Omental fat pad (tissue), 4 donors: Measurements from ENCODE around the gene RBM8A. TPM values are rescaled to one million over a fixed set of nuclear protein-coding genes. Genes with fewer than 3 reads are reported as not detected.

ENCODE experiments used
- ATAC-seq: fragments of 150-250 bp; one replicate; pipeline ENCODE4 v1.9.1; 2016; ENCODE audit warnings: mild to moderate bottlenecking, moderate library complexity; ENCODE audit not compliant: low FRiP score
- DNase-seq: peaks from one replicate; pipeline ENCODE4 v3.0.0-alpha.2; 2019; ENCODE audit warnings: low spot score
- total RNA-seq, 4 donors: library from RNA; depleted of rRNA; stranded (reverse); fragments of >200 nt; gene quantifications; one replicate each; pipeline ENCODE4 v1.1.0, GENCODE V29; 2016
- TF ChIP-seq, protein P1 (sequence below), 3 donors: fragments of 450-650 bp; IDR thresholded peaks; one replicate each; pipeline ENCODE4 v1.5.1; 2016 to 2017; ENCODE audit warnings: antibody characterized with exemption in 3 of 3, mild to moderate bottlenecking in 3 of 3, moderate library complexity in 2 of 3

The RBM8A gene
- total RNA-seq, 4 donors from 2014 or later = 114 to 189 (median 116) TPM

DNA sequence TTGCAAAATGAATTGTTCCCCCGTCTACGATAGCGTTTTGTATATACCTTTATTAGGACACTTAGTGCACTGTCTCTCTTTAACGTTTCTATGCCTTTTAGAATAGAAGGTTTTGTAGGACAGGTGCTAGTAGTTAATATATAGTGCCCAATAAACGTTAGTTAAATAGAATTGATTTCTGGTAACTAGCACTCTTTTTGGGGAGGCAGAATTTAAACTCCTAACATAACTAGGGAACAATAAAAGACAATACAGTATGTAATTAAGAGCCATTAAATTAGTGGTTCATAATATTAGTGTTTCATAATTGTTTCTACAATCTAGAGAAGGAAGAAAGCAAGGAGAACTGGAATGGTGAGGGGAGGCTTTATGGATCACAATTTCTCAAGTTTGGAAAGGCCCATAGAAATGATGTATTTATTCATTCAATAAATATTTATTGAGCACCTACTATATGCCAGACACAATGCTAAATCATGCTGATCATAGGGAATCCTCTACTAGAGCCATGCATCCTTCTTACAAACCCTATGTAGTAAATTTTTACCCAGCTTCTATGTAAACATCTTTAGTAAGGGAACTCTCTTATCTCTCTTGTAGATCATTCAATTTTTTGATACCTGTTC, 37.9 kb upstream of the RBM8A start:
- ATAC-seq (no peak), DNase-seq (no peak)
- TF ChIP-seq, protein P1, sequence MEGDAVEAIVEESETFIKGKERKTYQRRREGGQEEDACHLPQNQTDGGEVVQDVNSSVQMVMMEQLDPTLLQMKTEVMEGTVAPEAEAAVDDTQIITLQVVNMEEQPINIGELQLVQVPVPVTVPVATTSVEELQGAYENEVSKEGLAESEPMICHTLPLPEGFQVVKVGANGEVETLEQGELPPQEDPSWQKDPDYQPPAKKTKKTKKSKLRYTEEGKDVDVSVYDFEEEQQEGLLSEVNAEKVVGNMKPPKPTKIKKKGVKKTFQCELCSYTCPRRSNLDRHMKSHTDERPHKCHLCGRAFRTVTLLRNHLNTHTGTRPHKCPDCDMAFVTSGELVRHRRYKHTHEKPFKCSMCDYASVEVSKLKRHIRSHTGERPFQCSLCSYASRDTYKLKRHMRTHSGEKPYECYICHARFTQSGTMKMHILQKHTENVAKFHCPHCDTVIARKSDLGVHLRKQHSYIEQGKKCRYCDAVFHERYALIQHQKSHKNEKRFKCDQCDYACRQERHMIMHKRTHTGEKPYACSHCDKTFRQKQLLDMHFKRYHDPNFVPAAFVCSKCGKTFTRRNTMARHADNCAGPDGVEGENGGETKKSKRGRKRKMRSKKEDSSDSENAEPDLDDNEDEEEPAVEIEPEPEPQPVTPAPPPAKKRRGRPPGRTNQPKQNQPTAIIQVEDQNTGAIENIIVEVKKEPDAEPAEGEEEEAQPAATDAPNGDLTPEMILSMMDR (IDR thresholded peaks at IDR 0.05) = no peak

DNA sequence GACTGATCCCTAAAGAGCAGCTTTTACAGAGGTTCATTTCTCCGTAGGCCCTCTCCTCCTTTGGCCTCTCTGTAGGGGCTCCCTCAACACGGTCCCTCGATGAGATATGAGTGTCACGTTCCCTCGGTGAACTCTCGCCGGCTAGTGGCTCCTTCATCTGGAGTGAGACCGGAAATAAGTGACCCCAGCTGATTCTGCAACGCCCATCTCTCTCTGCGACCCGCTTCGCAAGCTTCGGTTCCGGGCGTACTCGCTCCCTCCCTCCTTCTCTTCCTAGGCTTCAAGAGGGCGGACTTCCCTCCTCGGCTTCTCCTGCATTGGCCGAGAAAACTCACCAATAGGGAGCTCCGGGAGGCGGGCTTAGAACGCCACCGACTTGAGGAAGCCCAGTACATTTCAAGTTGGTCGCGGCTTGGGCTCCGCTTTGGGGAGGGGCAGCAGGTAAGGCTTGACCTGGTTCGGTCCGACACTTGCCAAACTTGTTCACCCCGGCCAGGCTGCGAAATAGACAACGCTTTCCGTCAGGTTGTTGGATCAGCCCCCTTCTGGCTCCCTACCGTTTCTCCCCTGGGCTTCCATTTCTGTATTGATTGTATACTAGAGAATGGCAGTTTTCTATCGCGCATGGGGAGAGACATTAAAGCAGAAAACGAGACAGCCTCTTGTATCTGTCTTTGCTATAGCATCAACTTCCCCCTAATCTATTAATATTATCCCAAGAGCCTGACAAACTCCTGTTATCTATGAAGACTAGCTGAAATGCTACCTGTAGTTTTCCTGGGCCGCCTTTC, 37.2 kb upstream of the RBM8A start, which contains the start of the genes ANKRD34A and POLR3GL:
TSS of gene ANKRD34A (minus strand) at position 248 of the 791 bp plus-strand sequence. CDS start 2,816 bp downstream, outside the sequence.
TSS of gene POLR3GL (plus strand) at position 363 of the 791 bp plus-strand sequence. CDS start 10,176 bp downstream, outside the sequence.
- DNase-seq (peak; percentile 91), ATAC-seq (peak; percentile 88)
- TF ChIP-seq, protein P1 (IDR thresholded peaks at IDR 0.05) = no peak

- DNase-seq (no peak), ATAC-seq (no peak)
- TF ChIP-seq, protein P1 (IDR thresholded peaks at IDR 0.05) = no peak
Measured at GRCh38 chr1:145963265-145964019, 36.2 kb upstream of the RBM8A start.

DNA sequence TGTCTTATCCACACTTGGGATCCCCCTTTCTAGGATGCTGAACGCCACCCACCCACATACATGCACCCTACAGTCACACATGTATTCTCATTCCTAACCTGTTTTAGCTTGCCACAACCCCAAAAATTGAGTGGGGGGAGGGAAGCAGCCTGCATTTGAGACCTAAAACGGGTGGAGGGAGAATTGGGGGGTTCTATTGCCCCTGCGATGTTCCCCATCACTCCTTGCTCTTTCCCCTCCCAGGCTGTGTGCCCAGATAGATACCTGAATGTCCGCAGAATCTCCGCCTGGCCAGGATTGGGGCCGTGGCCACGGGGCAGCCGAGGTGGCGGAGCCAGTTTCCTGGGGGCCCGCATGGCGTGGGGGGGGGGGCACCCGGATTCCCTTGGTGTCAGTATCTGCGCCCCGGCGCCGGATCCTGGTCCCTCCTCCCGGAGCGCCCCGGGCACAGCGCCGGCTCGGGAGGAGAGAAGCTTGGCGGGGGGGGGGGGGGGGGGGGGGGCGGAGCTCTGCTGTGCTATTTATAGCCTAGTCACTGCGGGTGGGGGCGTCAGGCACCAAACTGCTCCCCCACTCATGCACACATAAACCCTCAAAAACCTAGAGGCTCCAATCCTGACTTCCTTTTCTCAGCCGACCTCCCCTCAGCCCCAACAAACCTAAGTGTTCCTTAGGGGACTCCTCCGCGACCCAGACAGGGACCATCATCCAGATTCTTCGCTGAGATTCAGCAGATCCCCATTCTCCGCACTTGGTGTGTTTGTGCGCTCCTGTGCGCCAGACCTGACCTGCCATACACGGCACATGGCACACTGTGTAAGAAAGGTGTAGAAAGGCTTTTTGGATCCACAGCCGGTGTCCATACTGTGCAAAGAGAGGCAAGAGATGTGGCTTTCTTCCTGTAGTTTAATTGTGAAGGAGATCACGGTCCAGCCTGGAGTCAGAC, 35.1 kb upstream of the RBM8A start:
- TF ChIP-seq, protein P1 (IDR thresholded peaks at IDR 0.05) = no peak
- ATAC-seq (no peak), DNase-seq (no peak)

- TF ChIP-seq, protein P1 (IDR thresholded peaks at IDR 0.05) = no peak
- DNase-seq (no peak), ATAC-seq (no peak)
Measured at GRCh38 chr1:145961425-145962156, 34.3 kb upstream of the RBM8A start.
